Measurements from ENCODE around the gene ARRB1.

- TF ChIP-seq CTCF (IDR thresholded peaks at IDR 0.05) = no peak
- TF ChIP-seq ZFX (IDR thresholded peaks at IDR 0.05; ENCODE audit: borderline replicate concordance) = no peak
These were observed 87.1 kb downstream of the ARRB1 start for GRCh38 chr11:75264356-75264755.

All from 22Rv1 (cell line).